Measurements from ENCODE around the gene ZNF692.

The ZNF692 gene

GRCh38 chr1:248873993-248874533 lies 15.2 kb upstream of the ZNF692 start:
- peak; percentile 77 for DNase-seq (ENCODE audit: low read depth)

- peak; percentile 95 for DNase-seq (ENCODE audit: low read depth)
Measured at GRCh38 chr1:248873409-248873992, 14.6 kb upstream of the ZNF692 start.

- DNase-seq (ENCODE audit: low read depth): peak; percentile 59
Measured at GRCh38 chr1:248872752-248873408, 14.0 kb upstream of the ZNF692 start.

- no peak for DNase-seq (ENCODE audit: low read depth)
Measured at GRCh38 chr1:248871837-248872401, 13.0 kb upstream of the ZNF692 start.

GRCh38 chr1:248862998-248863881 lies 4.4 kb upstream of the ZNF692 start:
- peak; percentile 74 for DNase-seq (ENCODE audit: low read depth)

- DNase-seq (ENCODE audit: low read depth): no peak
Measured at GRCh38 chr1:248862695-248862997, 3.8 kb upstream of the ZNF692 start.

GRCh38 chr1:248861616-248862015 lies 2.7 kb upstream of the ZNF692 start:
- DNase-seq (ENCODE audit: low read depth): no peak

- no peak for DNase-seq (ENCODE audit: low read depth)
Measured at GRCh38 chr1:248860007-248860406, 1.1 kb upstream of the ZNF692 start.

- peak; percentile 37 for DNase-seq (ENCODE audit: low read depth)
Measured at GRCh38 chr1:248858096-248858890, 592 bp downstream of the ZNF692 start.

GRCh38 chr1:248857749-248858095 lies 1.2 kb downstream of the ZNF692 start:
- no peak for DNase-seq (ENCODE audit: low read depth)

- DNase-seq (ENCODE audit: low read depth): no peak
Measured at GRCh38 chr1:248857201-248857600, 1.7 kb downstream of the ZNF692 start.

- DNase-seq (ENCODE audit: low read depth): no peak
Measured at GRCh38 chr1:248856176-248856575, 2.7 kb downstream of the ZNF692 start.

GRCh38 chr1:248855580-248855979 lies 3.3 kb downstream of the ZNF692 start:
- DNase-seq (ENCODE audit: low read depth): no peak

- no peak for DNase-seq (ENCODE audit: low read depth)
Measured at GRCh38 chr1:248853663-248854375, 5.1 kb downstream of the ZNF692 start.

GRCh38 chr1:248852481-248853405 lies 6.1 kb downstream of the ZNF692 start:
- no peak for DNase-seq (ENCODE audit: low read depth)

- no peak for DNase-seq (ENCODE audit: low read depth)
Measured at GRCh38 chr1:248851390-248851789, 7.5 kb downstream of the ZNF692 start.

- DNase-seq (ENCODE audit: low read depth): no peak
Measured at GRCh38 chr1:248850536-248851251, 8.2 kb downstream of the ZNF692 start.

- DNase-seq (ENCODE audit: low read depth): no peak
Measured at GRCh38 chr1:248850124-248850523, 8.8 kb downstream of the ZNF692 start.

GRCh38 chr1:248849637-248850036 lies 9.2 kb downstream of the ZNF692 start:
- DNase-seq (ENCODE audit: low read depth): no peak

Measured in activated T-cell treated with anti-CD3 and anti-CD28 coated beads for 48 hours (primary cell).